Lower lobe of right lung (tissue), 2 donors: ENCODE data around the gene IMPG2. TPM values are rescaled to one million over a fixed set of nuclear protein-coding genes. Genes with fewer than 3 reads are reported as not detected.

Source experiments
- ATAC-seq, 2 donors: fragments of 200-7000 bp; cut with Tn5 transposase; one replicate each; pipeline ENCODE4 v1.9.1; 2020 to 2022; ENCODE audit warnings: mild to moderate bottlenecking in 2 of 2, moderate library complexity in 2 of 2
- DNase-seq: peaks from one replicate; pipeline ENCODE4 v3.0.0-alpha.2; 2020
- H3K27ac ChIP-seq: fragments of 200-600 bp; one replicate; pipeline ENCODE4 v1.8.0; 2022
- H3K27me3 ChIP-seq: fragments of 200-600 bp; one replicate; pipeline ENCODE4 v1.8.0; 2022; ENCODE audit warnings: low read depth
- H3K36me3 ChIP-seq: fragments of 200-600 bp; one replicate; pipeline ENCODE4 v1.8.0; 2022; ENCODE audit warnings: mild to moderate bottlenecking
- H3K4me1 ChIP-seq: fragments of 200-600 bp; one replicate; pipeline ENCODE4 v1.8.0; 2022
- H3K4me3 ChIP-seq: fragments of 200-600 bp; one replicate; pipeline ENCODE4 v1.8.0; 2022; ENCODE audit warnings: mild to moderate bottlenecking
- H3K9me3 ChIP-seq: fragments of 200-600 bp; one replicate; pipeline ENCODE4 v1.8.0; 2022
- CTCF ChIP-seq: fragments of 200-600 bp; IDR thresholded peaks from one replicate; pipeline ENCODE4 v1.8.0; 2022; ENCODE audit warnings: antibody characterized with exemption, mild to moderate bottlenecking
- intact Hi-C: fragments of 100-400 bp; cut with DNase I; formaldehyde crosslinking; loops from one replicate; pipeline ENCODE4 v1.11.0; 2022
- total RNA-seq: library from RNA; stranded (reverse); fragmentation: NEBNext Ultra II Directional; extraction: Animal tissue kit (Norgen Biotek cat#: 25700); gene quantifications from one replicate; pipeline ENCODE4 v1.2.1, GENCODE V29; 2021
- donor health status: DM: no; HTN: yes; CAD: no; lungs with severe emphysema.

IMPG2 gene
- total RNA-seq, 1 donor from 2014 or later, result 0.21 TPM

GRCh38 chr3:101189176-101189575 is 131.2 kb downstream of the IMPG2 start:
- Histone ChIP-seq H3K9me3 (no peaks in the 10 kb centered on the region), H3K4me3 (no peak overlapping the region), H3K27ac (no peak overlapping the region), H3K36me3 (no peaks in the 10 kb centered on the region), H3K27me3 (no peaks in the 10 kb centered on the region), H3K4me1 (no peaks in the 10 kb centered on the region)
- intact Hi-C loops, result no loop called here
- no peak for TF ChIP-seq CTCF
- ATAC-seq, result no peak
- no peak for DNase-seq

DNA sequence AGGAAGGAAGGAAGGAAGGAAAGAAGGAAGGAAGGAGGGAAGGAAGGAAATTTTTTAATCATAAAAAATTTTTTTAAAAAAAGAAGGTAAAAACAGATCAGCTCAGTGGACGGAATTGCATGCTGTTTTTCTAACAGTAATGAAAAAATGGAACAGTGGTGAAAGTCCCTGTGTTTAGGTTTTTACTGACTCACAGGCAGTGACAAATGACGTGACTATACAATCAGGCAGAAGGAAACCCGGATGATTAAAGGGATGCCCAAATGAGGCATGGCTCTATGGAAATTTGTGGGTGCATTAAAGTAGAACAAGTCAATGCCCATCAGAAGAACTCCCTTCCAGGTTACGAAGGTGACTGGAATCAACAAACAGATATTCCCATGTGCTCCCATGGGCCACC is 135.0 kb downstream of the IMPG2 start:
- Histone ChIP-seq H3K27ac (no peak overlapping the region), H3K36me3 (no peaks in the 10 kb centered on the region), H3K27me3 (no peaks in the 10 kb centered on the region), H3K9me3 (no peaks in the 10 kb centered on the region), H3K4me3 (no peak overlapping the region), H3K4me1 (no peaks in the 10 kb centered on the region)
- no peak for TF ChIP-seq CTCF
- intact Hi-C loops, result no loop called here
- no peak for ATAC-seq
- no peak for DNase-seq

DNA sequence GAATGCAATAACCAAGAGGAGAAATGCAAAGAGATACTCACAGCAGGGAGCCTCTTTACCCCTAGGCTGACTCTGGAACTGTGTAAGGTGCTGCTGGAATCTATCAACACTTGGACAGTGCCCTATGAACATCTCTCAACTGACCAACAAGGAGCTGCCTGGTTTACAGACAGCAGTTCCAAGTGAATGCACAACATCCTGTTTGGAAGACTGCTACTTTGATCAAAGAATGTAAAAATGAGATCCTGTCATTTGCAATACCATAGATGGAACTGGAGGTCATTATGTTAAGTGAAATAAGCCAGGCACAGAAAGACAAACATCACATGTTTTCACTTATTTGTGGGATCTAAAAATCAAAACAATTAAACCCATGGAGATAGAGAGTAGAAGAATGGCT is 136.3 kb downstream of the IMPG2 start:
- no peak for ATAC-seq
- no peak for TF ChIP-seq CTCF

DNA sequence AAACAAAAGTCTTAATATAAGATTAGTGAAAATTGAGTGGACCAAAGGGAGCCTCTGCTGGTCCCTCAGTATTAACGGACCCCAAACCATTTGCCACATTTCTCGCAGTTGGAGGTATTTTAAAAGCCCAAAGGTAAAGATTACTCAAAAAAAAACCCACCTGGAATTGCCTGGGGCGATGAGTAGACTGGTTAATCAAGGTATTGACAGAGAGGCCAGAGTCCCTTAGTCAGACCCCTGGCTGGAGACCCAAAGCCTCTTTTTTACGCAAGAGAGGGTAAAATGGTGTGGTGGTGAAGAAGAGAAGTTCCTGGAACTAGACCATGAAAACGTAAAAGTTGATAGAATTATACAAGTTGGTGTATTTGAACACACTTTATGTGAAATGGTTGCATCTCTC is 137.2 kb downstream of the IMPG2 start:
- H3K27ac ChIP-seq, result no peak overlapping the region
- H3K9me3 ChIP-seq, result no peaks in the 10 kb centered on the region
- H3K4me1 ChIP-seq, result no peaks in the 10 kb centered on the region
- intact Hi-C loops, result no loop called here
- no peak for DNase-seq
- H3K27me3 ChIP-seq, result no peaks in the 10 kb centered on the region
- no peaks in the 10 kb centered on the region for H3K36me3 ChIP-seq
- no peak overlapping the region for H3K4me3 ChIP-seq
- no peak for TF ChIP-seq CTCF
- no peak for ATAC-seq

More for the DNA sequence above, 136.3 kb downstream of the IMPG2 start:
- intact Hi-C loops, result no loop called here
- Histone ChIP-seq H3K9me3 (no peaks in the 10 kb centered on the region), H3K36me3 (no peaks in the 10 kb centered on the region), H3K4me3 (no peak overlapping the region), H3K27me3 (no peaks in the 10 kb centered on the region), H3K27ac (no peak overlapping the region), H3K4me1 (no peaks in the 10 kb centered on the region)
- DNase-seq, result no peak

DNA sequence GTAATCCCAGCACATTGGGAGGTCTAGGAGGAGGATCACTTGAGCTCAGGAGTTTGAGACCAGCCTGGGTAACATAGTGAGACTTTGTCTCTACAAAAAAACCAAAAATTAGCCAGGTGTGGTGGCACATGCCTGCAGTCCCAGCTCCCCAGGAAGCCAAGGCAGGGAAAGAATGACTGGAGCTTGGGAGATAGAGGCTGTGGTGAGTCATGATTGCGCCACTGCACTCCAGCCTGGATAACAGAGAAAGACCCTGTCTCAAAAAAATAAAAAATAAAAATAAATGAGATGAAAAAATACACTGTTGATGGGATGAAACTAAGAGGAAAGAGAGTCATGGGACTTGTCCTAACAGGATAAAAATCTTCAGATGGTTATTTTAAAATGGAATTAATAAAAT is 137.6 kb downstream of the IMPG2 start:
- Histone ChIP-seq H3K9me3 (no peaks in the 10 kb centered on the region), H3K27me3 (no peaks in the 10 kb centered on the region)

More for the DNA sequence above, 137.6 kb downstream of the IMPG2 start:
- Histone ChIP-seq H3K27ac (no peak overlapping the region), H3K36me3 (no peaks in the 10 kb centered on the region), H3K4me3 (no peak overlapping the region), H3K4me1 (no peaks in the 10 kb centered on the region)
- no peak for TF ChIP-seq CTCF
- no peak for DNase-seq
- ATAC-seq, result no peak
- intact Hi-C loops, result no loop called here
